ENCODE measurements around the gene LRRC61.

The LRRC61 gene

DNA sequence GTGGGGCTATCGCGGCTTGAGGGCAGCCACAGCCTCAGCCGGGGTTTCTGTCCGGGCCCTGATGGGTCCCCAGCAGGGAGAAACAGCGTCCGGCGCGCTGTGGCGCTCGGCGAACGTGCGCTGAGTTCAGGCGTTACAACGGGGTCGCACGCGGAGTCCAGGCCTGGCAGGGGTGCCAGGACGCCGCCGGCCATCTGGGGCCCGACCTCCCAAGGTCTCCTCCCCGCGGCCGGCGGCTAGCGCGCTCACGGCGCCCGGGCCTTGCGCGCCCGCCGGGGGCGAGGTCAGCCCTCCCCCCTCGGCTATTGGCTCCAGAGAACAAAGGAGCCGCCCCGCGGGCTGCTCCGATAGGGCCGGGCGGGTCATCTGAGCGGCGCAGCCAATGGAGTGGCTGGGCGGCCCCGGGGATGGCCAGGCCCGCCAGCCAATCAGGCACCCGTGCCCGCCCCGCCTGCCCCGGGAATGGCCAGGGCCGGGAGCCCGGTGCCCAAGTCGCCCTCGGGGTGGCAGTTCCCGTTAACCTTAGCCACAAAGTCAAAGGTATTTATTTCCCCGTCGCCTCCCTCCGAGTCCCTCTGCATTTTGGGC is 55.8 kb downstream of the LRRC61 start, which contains the start of gene ZNF775:
Gene ZNF775 (plus strand): TSS at position 478 of the 588 bp plus-strand sequence. CDS start 9,141 bp downstream, outside the sequence.
- TF ChIP-seq, protein P1, sequence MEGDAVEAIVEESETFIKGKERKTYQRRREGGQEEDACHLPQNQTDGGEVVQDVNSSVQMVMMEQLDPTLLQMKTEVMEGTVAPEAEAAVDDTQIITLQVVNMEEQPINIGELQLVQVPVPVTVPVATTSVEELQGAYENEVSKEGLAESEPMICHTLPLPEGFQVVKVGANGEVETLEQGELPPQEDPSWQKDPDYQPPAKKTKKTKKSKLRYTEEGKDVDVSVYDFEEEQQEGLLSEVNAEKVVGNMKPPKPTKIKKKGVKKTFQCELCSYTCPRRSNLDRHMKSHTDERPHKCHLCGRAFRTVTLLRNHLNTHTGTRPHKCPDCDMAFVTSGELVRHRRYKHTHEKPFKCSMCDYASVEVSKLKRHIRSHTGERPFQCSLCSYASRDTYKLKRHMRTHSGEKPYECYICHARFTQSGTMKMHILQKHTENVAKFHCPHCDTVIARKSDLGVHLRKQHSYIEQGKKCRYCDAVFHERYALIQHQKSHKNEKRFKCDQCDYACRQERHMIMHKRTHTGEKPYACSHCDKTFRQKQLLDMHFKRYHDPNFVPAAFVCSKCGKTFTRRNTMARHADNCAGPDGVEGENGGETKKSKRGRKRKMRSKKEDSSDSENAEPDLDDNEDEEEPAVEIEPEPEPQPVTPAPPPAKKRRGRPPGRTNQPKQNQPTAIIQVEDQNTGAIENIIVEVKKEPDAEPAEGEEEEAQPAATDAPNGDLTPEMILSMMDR (IDR thresholded peaks at IDR 0.05): no peak
- H3K9me3 Mint-ChIP-seq: no peaks in the 10 kb centered on the region
- H3K4me3 Mint-ChIP-seq: peak within 1 kb of the TSS; percentile 99
- peaks cover 81% of the 10 kb centered on the region for H3K4me1 Mint-ChIP-seq
- H3K27me3 Mint-ChIP-seq (ENCODE audit: low read depth, poor library complexity): peaks cover 8% of the 10 kb centered on the region
- DNase-seq: peak; percentile 94
- H3K36me3 Mint-ChIP-seq (ENCODE audit: low read depth): peaks cover 10% of the 10 kb centered on the region
- H3K27ac Mint-ChIP-seq: peak within 1 kb of the TSS; percentile 88

DNA sequence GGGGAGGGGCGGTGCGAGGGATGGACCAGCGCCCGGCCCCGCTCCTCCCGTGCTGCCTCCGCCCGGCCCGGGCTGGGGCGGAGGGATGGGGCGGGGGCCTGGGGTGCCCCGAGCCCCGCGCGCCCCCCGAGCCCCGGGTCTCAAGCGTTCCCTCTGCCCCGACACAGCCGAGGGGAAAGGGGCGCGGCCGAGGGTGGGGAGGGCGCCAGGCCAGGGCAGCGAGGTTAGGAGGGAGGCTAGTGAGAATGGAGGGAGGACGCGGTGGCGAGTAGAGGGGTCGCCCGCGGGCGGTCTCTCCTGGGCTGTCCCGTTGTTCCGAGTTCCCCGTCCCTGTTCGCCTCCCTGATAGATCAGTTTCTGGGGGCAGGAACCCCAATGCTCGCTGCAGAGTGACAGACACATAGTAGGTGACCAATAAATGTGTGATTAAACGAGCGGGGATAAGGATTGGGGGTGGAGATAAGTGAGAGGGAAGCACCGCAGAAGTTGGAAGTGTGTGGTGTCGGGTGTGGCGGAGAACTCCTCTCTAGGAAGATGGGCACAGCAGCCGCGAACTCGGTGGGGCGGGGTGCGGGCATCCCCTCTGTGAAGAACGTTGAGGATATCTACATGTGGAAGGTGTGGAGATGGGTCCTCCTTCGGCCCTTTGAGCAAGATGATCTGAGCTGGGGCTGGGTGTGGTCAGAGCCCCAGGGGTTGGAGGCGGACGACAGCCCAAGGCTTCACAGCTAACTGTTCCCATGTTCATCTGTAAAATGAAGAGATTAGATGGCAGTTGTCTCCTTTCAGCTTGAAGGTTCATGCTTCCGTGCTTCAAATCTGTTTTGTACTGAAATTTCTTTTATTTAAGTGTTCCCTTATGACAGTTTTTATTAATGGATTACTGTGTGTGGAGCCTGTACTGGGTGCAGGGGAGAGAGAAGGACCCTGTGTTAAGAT is 56.6 kb downstream of the LRRC61 start:
- Mint-ChIP-seq H3K36me3 (ENCODE audit: low read depth) (peaks cover 2% of the 10 kb centered on the region), H3K27ac (peak overlapping the region; percentile 88), H3K9me3 (no peaks in the 10 kb centered on the region), H3K4me1 (peaks cover 81% of the 10 kb centered on the region), H3K27me3 (ENCODE audit: low read depth, poor library complexity) (peaks cover 8% of the 10 kb centered on the region), H3K4me3 (peak overlapping the region; percentile 99)
- DNase-seq: peak; percentile 34
- TF ChIP-seq, protein P1 (IDR thresholded peaks at IDR 0.05): no peak

DNA sequence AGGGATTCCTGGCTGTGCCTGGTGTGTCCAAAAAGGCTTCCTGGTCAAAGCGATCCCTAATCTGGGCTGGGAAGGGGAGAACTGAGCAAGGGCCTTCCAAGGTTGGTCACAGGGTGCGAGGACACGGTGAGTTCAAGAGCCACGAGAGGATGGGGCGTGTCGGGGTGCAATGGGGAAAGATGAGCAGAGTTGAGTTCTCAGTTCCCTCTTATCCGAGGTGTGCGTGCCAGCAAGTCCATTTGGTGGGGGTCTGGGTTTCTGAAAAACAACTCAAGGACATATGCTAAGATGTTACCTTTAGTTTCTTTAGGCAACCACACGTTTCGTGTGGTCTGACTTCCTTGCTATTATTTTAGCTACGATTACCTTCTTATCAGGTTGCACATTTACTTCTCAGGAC is 57.3 kb downstream of the LRRC61 start:
- no peaks in the 10 kb centered on the region for H3K9me3 Mint-ChIP-seq
- no peak for DNase-seq
- H3K27me3 Mint-ChIP-seq (ENCODE audit: low read depth, poor library complexity): peaks cover 8% of the 10 kb centered on the region
- TF ChIP-seq, protein P1 (IDR thresholded peaks at IDR 0.05): no peak
- no peaks in the 10 kb centered on the region for H3K36me3 Mint-ChIP-seq (ENCODE audit: low read depth)
- peak overlapping the region; percentile 99 for H3K4me3 Mint-ChIP-seq
- peak overlapping the region; percentile 6 for H3K27ac Mint-ChIP-seq
- peaks cover 86% of the 10 kb centered on the region for H3K4me1 Mint-ChIP-seq

DNA sequence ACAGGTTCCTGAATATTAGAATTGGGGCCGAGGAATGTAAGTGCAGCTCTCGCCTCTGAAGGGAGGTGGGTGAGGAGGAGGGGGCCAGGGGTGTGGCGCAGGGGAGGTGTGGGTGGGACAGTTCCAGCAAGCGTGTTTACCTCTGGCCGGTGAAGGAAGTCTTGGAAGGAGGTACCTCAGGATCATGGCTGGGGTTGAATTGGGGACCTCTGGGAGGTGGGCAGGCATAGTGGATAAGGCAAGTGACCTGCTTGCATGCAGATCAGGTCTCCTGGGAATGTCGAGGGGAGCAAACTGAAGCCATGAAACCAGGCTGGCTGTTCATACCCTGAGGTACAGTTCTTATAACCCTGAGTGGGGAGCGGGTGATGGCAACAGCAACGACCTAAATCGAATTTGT is 57.9 kb downstream of the LRRC61 start:
- Mint-ChIP-seq H3K27me3 (ENCODE audit: low read depth, poor library complexity) (peaks cover 5% of the 10 kb centered on the region), H3K4me1 (peaks cover 88% of the 10 kb centered on the region), H3K27ac (no peak overlapping the region), H3K36me3 (ENCODE audit: low read depth) (no peaks in the 10 kb centered on the region), H3K4me3 (peak overlapping the region; percentile 99), H3K9me3 (no peaks in the 10 kb centered on the region)
- TF ChIP-seq, protein P1 (IDR thresholded peaks at IDR 0.05): no peak
- DNase-seq: no peak

DNA sequence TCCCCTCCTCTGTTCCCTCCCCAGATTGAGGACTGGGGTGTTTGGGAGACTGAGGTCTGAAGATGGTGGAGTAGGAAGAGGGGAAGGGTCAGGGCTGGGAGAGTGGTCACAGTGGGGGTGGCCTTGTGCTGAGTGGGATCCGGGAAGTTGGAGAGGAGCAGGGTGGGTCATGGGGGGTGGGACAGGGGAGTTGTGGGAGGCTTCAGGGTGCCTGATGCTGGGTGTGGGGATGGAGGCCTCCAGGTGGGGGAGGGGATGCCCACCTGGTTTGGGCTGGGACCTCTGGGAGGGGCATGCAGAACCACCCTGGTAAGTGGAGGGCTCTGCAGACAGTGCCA is 58.6 kb downstream of the LRRC61 start:
- H3K4me1 Mint-ChIP-seq: peaks cover 88% of the 10 kb centered on the region

More for the DNA sequence above, 58.6 kb downstream of the LRRC61 start:
- TF ChIP-seq, protein P1 (IDR thresholded peaks at IDR 0.05): no peak
- Mint-ChIP-seq H3K27me3 (ENCODE audit: low read depth, poor library complexity) (peaks cover 4% of the 10 kb centered on the region), H3K27ac (no peak overlapping the region), H3K36me3 (ENCODE audit: low read depth) (peaks cover 6% of the 10 kb centered on the region), H3K4me3 (no peak overlapping the region), H3K9me3 (no peaks in the 10 kb centered on the region)
- DNase-seq: no peak
